ENCODE results near the gene VEZT.
A peak's percentile ranks its signal among the peaks of the same experiment; 100 is the strongest.

The VEZT gene

GRCh38 chr12:95318071-95318545 is 100.5 kb downstream of the VEZT start:
- TF ChIP-seq ZFP30 (CRISPR knock-in tag; IDR thresholded peaks at IDR 0.05) (no peak), RARB (CRISPR knock-in tag; IDR thresholded peaks at IDR 0.05) (no peak), CREB5 (CRISPR knock-in tag; IDR thresholded peaks at IDR 0.05; ENCODE audit: low read depth) (no peak), PATZ1 (CRISPR knock-in tag; IDR thresholded peaks at IDR 0.05; ENCODE audit: borderline replicate concordance) (no peak), ISL1 (CRISPR knock-in tag; IDR thresholded peaks at IDR 0.05) (no peak), ARNTL (CRISPR knock-in tag; IDR thresholded peaks at IDR 0.05; ENCODE audit: borderline replicate concordance, low read depth) (no peak), TSHZ2 (CRISPR knock-in tag; IDR thresholded peaks at IDR 0.05) (no peak), ESRRG (CRISPR knock-in tag; IDR thresholded peaks at IDR 0.05) (no peak), TCF4 (CRISPR knock-in tag; IDR thresholded peaks at IDR 0.05; ENCODE audit: borderline replicate concordance) (no peak), ZNF8 (CRISPR knock-in tag; IDR thresholded peaks at IDR 0.05) (no peak), OSR1 (CRISPR knock-in tag; IDR thresholded peaks at IDR 0.05) (no peak), CSRNP3 (CRISPR knock-in tag; IDR thresholded peaks at IDR 0.05) (no peak), ZNF70 (CRISPR knock-in tag; IDR thresholded peaks at IDR 0.05) (no peak), ZFP3 (CRISPR knock-in tag; IDR thresholded peaks at IDR 0.05) (no peak), PPARA (CRISPR knock-in tag; IDR thresholded peaks at IDR 0.05; ENCODE audit: borderline replicate concordance) (no peak), ZNF565 (CRISPR knock-in tag; conservative IDR thresholded peaks at IDR 0.05; ENCODE audit: low read depth) (no peak), TOX (CRISPR knock-in tag; IDR thresholded peaks at IDR 0.05; ENCODE audit: borderline replicate concordance) (no peak), CSDC2 (CRISPR knock-in tag; IDR thresholded peaks at IDR 0.05) (no peak)
- ATAC-seq, result peak; percentile 20; the same call in 2 of the 3 replicates

GRCh38 chr12:95319694-95320331 is 102.2 kb downstream of the VEZT start:
- ATAC-seq, result peak; percentile 67
- TF ChIP-seq CSDC2 (CRISPR knock-in tag; IDR thresholded peaks at IDR 0.05) (no peak), OSR1 (CRISPR knock-in tag; IDR thresholded peaks at IDR 0.05) (no peak), ZNF70 (CRISPR knock-in tag; IDR thresholded peaks at IDR 0.05) (no peak), ZNF565 (CRISPR knock-in tag; conservative IDR thresholded peaks at IDR 0.05; ENCODE audit: low read depth) (no peak), TOX (CRISPR knock-in tag; IDR thresholded peaks at IDR 0.05; ENCODE audit: borderline replicate concordance) (no peak), ZC3H10 (CRISPR knock-in tag; IDR thresholded peaks at IDR 0.05) (no peak), ISL1 (CRISPR knock-in tag; IDR thresholded peaks at IDR 0.05) (no peak), ARNTL (CRISPR knock-in tag; IDR thresholded peaks at IDR 0.05; ENCODE audit: borderline replicate concordance, low read depth) (no peak), CREB5 (CRISPR knock-in tag; IDR thresholded peaks at IDR 0.05; ENCODE audit: low read depth) (no peak), CSRNP3 (CRISPR knock-in tag; IDR thresholded peaks at IDR 0.05) (no peak), RARB (CRISPR knock-in tag; IDR thresholded peaks at IDR 0.05) (no peak), TSHZ2 (CRISPR knock-in tag; IDR thresholded peaks at IDR 0.05) (no peak), PATZ1 (CRISPR knock-in tag; IDR thresholded peaks at IDR 0.05; ENCODE audit: borderline replicate concordance) (no peak)

Measured in SK-N-SH treated with all-trans-retinoic acid at 6 μM for 48 hours (cell line).